GM18909 (cell line): Measurements from ENCODE around the gene CD300LB.

Experiments used
- ATAC-seq: cut with Tn5 transposase; IDR thresholded peaks from one replicate; pipeline ENCODE4 v1.9.1; 2021; ENCODE audit warnings: mild to moderate bottlenecking; ENCODE audit not compliant: unreplicated experiment, poor library complexity

CD300LB gene

GRCh38 chr17:74550602-74551001 lies 19.3 kb upstream of the CD300LB start:
- ATAC-seq: no peak

- no peak for ATAC-seq
Observed at GRCh38 chr17:74549343-74549742, 18.1 kb upstream of the CD300LB start.

- ATAC-seq: no peak
Observed at GRCh38 chr17:74547736-74548135, 16.5 kb upstream of the CD300LB start.

- no peak for ATAC-seq
Observed at GRCh38 chr17:74547264-74547663, 16.0 kb upstream of the CD300LB start.

GRCh38 chr17:74546586-74546985 lies 15.3 kb upstream of the CD300LB start:
- no peak for ATAC-seq

GRCh38 chr17:74545843-74546230 lies 14.6 kb upstream of the CD300LB start, which contains the start of gene CD300C:
Gene CD300C (minus strand): TSS chr17:74546115. CDS start chr17:74545782, 333 bp downstream.
- no peak for ATAC-seq

GRCh38 chr17:74544991-74545842 lies 13.9 kb upstream of the CD300LB start:
- no peak for ATAC-seq

GRCh38 chr17:74543891-74544760 lies 12.9 kb upstream of the CD300LB start:
- ATAC-seq: no peak

- no peak for ATAC-seq
Observed at GRCh38 chr17:74543406-74543805, 12.1 kb upstream of the CD300LB start.

- no peak for ATAC-seq
Observed at GRCh38 chr17:74542727-74543383, 11.6 kb upstream of the CD300LB start.

GRCh38 chr17:74542166-74542565 lies 10.9 kb upstream of the CD300LB start:
- ATAC-seq: no peak

- ATAC-seq: no peak
Observed at GRCh38 chr17:74541176-74542111, 10.2 kb upstream of the CD300LB start.

- no peak for ATAC-seq
Observed at GRCh38 chr17:74539281-74539820, 8.1 kb upstream of the CD300LB start.

- ATAC-seq: no peak
Observed at GRCh38 chr17:74536890-74537289, 5.6 kb upstream of the CD300LB start.

- no peak for ATAC-seq
Observed at GRCh38 chr17:74532115-74532514, 840 bp upstream of the CD300LB start.

GRCh38 chr17:74530831-74531150 lies 484 bp downstream of the CD300LB start:
- ATAC-seq: no peak

GRCh38 chr17:74529243-74529642 lies 2.0 kb downstream of the CD300LB start:
- no peak for ATAC-seq

GRCh38 chr17:74528491-74529199 lies 2.6 kb downstream of the CD300LB start:
- peak; percentile 82 for ATAC-seq

- ATAC-seq: no peak
Observed at GRCh38 chr17:74527756-74528155, 3.5 kb downstream of the CD300LB start.
